Hepatocyte (in vitro differentiated cells): ENCODE results near the gene XXYLT1.

Experiments used
- EZH2 ChIP-seq: fragments of 200-600 bp; sonication (generic); IDR thresholded peaks from 2 replicates; pipeline ENCODE4 v1.6.1; 2016; ENCODE audit warnings: antibody characterized with exemption, mild to moderate bottlenecking, borderline replicate concordance
- EZH2phosphoT487 ChIP-seq: fragments of 200-600 bp; sonication (generic); IDR thresholded peaks from one replicate; pipeline ENCODE4 v1.6.1; 2018; ENCODE audit warnings: antibody characterized with exemption, mild to moderate bottlenecking, low read depth, moderate library complexity; ENCODE audit not compliant: unreplicated experiment, severe bottlenecking
- TF ChIP-seq, protein P1 (sequence below): fragments of 200-600 bp; sonication (generic); IDR thresholded peaks from 2 replicates; pipeline ENCODE4 v1.5.1; 2016; ENCODE audit warnings: antibody characterized with exemption, mild to moderate bottlenecking; ENCODE audit not compliant: poor library complexity

- no peak for TF ChIP-seq EZH2
- TF ChIP-seq, protein P1, sequence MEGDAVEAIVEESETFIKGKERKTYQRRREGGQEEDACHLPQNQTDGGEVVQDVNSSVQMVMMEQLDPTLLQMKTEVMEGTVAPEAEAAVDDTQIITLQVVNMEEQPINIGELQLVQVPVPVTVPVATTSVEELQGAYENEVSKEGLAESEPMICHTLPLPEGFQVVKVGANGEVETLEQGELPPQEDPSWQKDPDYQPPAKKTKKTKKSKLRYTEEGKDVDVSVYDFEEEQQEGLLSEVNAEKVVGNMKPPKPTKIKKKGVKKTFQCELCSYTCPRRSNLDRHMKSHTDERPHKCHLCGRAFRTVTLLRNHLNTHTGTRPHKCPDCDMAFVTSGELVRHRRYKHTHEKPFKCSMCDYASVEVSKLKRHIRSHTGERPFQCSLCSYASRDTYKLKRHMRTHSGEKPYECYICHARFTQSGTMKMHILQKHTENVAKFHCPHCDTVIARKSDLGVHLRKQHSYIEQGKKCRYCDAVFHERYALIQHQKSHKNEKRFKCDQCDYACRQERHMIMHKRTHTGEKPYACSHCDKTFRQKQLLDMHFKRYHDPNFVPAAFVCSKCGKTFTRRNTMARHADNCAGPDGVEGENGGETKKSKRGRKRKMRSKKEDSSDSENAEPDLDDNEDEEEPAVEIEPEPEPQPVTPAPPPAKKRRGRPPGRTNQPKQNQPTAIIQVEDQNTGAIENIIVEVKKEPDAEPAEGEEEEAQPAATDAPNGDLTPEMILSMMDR, result no peak
- no peak for TF ChIP-seq EZH2phosphoT487
Measured at GRCh38 chr3:195239121-195239520, 31.8 kb downstream of the XXYLT1 start.
